GM21381 (cell line): Measurements from ENCODE around the gene TFCP2.
"Not testable (repeated sequence)": the region's sequence is repeated elsewhere in the genome, so short reads cannot be mapped to it uniquely, and the experiment has no call there.

ENCODE experiments used
- ATAC-seq: cut with Tn5 transposase; IDR thresholded peaks from one replicate; pipeline ENCODE4 v1.9.1; 2021; ENCODE audit warnings: mild to moderate bottlenecking, moderate library complexity; ENCODE audit not compliant: unreplicated experiment

TFCP2 gene

DNA sequence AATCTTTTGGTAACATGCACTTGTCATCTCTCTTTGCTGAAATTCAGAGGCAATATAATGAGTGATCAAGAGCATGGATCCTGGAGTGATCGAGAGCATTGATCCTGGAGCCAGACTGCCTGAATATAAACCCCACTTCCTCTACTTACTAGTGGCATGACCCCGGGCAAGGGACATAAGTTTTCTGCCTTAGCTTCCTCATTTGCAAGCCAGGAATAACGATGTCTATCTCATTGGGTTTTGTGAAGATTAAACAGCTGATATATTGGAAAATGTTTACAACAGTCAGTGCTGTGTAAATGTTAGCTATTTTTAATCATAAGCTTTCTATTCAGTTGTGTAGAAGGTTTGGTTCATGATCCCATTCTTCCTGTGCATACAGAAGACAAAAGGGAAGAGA is 87.2 kb downstream of the TFCP2 start:
- ATAC-seq: no peak

DNA sequence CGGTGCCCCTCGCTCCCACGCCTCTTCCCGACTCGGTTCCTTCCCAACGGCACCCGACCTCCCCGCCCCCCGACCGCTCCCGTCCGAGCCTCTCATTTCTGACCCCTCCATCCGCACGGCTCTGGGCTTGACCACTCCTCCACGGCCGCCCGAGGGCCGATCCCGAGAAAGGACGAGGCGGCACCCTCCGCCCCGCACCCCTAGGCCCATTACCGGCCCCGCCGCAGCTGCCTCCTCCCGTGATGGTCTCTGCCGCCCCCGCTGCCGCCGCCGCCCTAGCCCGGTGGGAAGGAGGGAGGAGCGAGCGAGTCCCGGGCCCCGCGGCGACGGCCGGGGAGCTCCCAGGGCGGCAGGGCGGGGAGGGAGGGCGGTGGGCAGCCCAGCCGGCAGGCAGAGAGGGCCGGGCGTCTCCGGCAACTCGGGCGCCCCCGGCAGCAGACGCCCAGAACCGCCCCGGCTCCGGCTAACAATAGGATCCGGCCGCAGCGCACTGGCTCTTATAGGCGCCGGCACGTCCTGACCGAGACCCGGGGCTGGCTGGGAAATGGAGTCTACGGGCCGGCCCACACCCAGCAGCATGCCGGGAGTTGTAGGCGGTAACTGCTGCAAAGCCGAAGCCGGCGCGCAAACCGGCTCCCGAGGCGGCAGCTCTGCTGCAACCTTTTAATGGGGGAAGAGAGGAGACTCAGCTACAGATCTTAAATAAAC is 89.7 kb downstream of the TFCP2 start, which contains the start of gene CSRNP2:
Gene CSRNP2, minus strand, starts transcription at position 471 of the 708 bp plus-strand sequence. CDS start 7,035 bp downstream, outside the sequence.
- ATAC-seq: peak; percentile 98

DNA sequence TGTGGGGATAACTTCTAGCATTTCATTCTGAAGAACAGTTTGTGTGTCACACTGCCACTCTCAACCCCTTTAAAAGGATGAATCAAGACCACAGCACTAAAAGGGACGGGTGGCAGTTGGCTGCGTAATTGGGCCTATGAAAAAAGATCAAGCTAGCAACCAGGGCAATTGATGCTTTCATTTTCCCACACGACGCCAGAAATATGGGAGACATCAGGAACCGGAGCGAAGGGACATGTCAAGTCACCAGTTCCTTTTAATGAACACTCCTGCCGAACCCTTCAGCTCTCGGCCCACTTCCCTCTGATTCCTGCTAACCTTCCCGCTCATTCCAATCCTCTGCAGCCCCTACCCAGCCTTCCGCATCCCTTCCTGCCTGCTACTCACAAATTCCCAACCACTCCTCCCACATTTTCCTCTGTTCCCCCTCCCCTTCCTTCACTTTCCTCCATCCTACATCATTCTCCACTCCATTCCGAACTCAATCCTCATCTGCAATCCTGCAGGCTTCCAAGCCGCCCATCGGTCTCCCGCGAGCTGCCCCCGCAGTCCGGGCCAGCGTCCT is 90.3 kb downstream of the TFCP2 start:
- no peak for ATAC-seq

- no peak for ATAC-seq
Measured at GRCh38 chr12:51081421-51081820, 91.5 kb downstream of the TFCP2 start.

- no peak for ATAC-seq
Measured at GRCh38 chr12:51080136-51080535, 92.8 kb downstream of the TFCP2 start.

- not testable (repeated sequence) for ATAC-seq
Measured at GRCh38 chr12:51078866-51079265, 94.1 kb downstream of the TFCP2 start.

DNA sequence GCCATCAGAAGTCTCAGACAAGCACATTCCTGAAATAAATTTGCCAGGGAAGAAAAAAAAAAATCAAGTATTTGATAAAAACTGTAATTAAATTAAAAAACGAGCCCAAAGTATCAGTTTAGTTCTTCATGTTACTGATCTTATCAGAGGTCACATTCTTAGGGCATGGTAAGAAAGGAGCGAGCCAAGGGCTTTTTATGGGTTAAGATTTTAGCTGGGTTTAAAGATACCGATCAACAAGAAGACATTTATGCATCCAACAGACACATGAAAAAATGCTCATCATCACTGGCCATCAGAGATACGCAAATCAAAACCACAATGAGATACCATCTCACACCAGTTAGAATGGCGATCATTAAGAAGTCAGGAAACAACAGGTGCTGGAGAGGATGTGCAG is 94.6 kb downstream of the TFCP2 start:
- ATAC-seq: not testable (repeated sequence)

- no peak for ATAC-seq
Measured at GRCh38 chr12:51077930-51078329, 95.0 kb downstream of the TFCP2 start.

- no peak for ATAC-seq
Measured at GRCh38 chr12:51076236-51076930, 96.6 kb downstream of the TFCP2 start.

GRCh38 chr12:51075390-51075789 is 97.5 kb downstream of the TFCP2 start:
- no peak for ATAC-seq

- ATAC-seq: no peak
Measured at GRCh38 chr12:51071663-51072062, 101.3 kb downstream of the TFCP2 start.

DNA sequence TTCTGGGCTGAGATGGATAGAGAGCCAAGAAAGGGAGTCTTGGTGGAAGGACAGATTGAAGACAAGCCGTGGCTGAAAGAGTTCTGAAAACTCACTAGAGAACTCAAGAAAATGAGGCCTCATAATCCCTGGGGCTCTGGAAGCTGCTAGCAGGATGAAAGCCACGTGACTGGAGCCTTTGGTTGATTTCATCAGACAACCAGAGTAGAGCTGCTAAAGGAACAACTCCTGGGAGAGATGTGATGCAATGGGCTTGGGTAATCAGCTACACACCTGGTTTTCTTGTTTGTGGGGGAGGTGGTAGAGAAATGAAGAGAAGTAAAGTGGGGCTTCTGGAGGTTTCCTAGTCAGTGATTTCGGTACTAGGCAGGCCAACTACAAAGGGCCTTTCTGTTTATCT is 102.9 kb downstream of the TFCP2 start:
- ATAC-seq: no peak

GRCh38 chr12:51067771-51068170 is 105.2 kb downstream of the TFCP2 start:
- no peak for ATAC-seq

DNA sequence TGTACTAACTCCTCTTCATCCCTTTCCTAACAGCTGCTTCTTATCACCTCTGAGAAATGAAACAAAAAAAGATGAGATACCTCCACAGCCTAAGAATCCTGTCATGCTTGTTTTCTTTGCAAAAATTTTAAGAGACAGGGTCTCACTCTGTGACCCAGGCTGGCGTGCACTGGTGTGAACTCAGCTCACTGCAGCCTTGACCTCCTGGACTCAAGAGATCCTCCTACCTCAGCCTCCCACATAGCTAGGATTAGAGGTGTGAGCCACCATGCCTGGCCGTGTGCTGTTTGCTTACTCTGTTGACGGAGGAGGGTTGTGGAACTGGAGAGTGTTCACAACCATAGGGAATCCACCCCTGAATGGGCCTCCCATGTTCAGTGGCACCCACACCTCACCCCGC is 105.7 kb downstream of the TFCP2 start:
- no peak for ATAC-seq

DNA sequence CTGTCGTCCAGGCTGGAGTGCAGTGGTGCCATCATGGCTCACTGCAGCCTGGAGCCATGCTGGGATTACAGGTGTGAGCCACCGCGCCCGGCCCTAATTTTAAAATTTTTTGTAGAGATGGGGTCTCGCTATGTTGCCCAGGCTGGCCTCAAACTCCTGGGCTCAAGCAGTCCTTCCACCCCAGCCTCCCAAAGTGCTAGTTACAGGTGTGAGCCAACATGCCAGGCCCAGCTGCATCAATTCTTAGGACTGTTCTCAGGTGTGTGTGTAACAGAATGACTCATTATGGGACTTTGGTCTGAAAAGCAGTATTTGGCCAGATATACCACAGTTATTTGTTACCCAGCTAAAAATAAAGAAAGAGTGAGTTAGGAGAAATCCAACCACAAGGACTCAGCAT is 107.4 kb downstream of the TFCP2 start:
- ATAC-seq: no peak

DNA sequence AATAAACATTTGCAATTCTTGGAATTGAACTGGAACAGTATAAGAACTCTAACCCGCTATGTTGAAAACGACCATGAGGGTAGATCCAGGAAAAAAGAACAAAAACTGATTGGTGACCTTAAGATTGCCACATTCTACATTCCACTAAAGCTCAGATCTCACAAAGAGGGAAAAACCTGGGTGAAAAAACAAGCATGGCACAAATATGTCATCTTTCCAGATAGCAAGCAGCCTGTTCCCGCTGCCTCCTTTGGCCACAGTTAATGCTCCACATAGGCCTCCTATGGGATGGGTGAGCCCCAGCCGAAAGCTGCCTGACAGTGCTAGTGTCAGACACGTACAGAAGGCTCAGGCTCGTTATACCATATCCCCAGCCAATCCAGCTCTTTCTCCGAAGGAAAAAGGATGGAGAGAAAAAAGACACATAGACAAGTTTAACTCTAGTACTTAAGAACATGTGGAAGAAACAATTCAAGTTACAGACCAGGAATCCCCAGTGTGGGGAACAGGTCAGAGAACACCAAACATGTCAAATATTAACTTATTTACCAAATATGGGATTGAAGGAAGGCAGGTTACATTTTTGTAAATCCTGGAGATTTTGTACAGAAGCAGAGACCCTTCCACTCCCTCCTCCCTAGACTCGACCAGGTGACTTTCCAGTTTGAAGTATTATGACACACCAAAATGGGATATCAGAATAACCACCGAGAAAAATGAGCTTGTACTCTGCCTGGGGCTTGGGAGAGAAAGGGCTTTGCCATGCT is 110.1 kb downstream of the TFCP2 start:
- ATAC-seq: no peak

DNA sequence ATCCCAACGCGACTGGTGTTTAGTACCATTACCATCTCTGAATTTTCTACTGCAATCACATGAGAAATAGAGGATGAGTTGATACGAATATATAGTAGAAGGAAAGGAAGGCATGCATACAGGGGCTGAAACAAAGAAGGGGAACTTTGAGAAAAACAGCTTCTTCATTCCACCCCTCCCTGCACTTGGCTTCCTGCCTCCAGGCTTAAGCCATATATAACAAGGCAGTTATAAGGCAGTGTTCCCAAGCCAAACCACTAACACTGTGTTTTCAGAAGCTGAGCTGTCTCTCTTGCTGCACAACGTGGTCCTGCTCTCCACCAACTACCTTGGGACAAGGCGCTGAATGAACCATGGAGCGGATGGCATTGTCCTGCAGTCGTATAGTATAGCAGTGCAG is 113.8 kb downstream of the TFCP2 start:
- ATAC-seq: no peak

- no peak for ATAC-seq
Measured at GRCh38 chr12:51056242-51056641, 116.7 kb downstream of the TFCP2 start.

DNA sequence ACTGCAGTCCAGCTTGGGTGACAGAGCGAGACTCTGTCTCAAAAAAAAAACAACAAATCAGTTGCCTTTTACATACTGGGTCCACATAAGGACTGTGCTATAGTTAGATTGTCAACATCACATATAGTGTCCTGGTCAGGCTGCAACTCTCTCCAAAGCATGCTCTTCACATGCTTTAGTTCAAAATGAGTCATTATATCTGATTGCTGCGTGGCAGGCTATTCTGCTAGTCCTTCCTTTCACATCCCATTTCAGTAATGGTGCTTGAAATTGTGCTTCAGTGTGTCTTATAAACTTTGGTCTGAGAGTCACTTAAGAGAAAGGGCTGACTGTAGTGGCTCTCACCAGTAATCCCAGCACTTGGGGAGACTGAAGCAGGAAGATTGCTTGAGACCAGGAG is 117.9 kb downstream of the TFCP2 start:
- ATAC-seq: no peak

DNA sequence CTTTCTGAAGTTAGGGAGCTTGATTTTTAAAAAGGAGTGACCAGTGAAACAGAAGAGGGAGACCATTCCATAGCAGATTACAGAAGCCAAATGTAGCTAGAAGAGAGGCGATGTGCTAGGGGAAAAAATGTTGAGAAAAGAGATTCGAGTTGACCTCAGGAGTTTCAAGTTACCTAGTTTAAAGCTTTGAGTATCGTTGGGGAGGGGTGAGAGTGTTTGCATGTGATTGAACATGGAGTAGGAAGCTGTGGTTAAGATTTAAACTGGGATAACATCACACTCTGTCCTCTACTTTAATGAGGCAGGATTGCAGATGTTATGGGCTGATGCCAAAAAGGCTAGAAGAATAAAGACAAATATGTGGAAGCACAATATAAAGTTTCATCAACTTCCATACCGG is 121.1 kb downstream of the TFCP2 start:
- ATAC-seq: no peak

DNA sequence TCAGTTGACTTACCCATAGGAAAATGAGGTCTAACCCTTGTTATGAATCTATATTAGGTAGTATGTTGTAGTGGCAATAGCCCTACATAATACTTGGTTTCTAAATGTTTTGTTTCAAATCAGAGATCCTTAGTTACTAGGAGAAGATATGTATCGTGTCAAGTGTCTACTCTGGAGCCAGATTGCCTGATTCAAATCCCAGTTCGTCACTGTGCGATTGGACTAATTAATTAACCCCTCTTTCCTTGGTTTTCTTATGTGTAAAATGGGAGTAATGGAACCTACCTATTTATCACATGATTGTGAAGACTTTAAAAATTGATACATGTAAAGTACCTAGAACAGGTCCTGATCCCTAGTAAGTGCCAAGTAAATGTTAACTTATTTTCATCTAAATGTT is 123.4 kb downstream of the TFCP2 start:
- no peak for ATAC-seq
